SK-N-SH treated with all-trans-retinoic acid at 6 μM for 48 hours (cell line): ENCODE measurements around the gene ADAMTS13.
A peak's percentile ranks its signal among the peaks of the same experiment; 100 is the strongest.
"Not testable (repeated sequence)": the region's sequence is repeated elsewhere in the genome, so short reads cannot be mapped to it uniquely, and the experiment has no call there.

Experiments used
- ATAC-seq: fragments of 200-7000 bp; cut with Tn5 transposase; 3 replicates; pipeline ENCODE4 v1.9.1; 2020; ENCODE audit warnings: mild to moderate bottlenecking, moderate library complexity
- ARNTL ChIP-seq: fragments of 450-650 bp; formaldehyde crosslinking; IDR thresholded peaks from 2 replicates; pipeline ENCODE4 v1.5.0; 2020; ENCODE audit warnings: low read depth, mild to moderate bottlenecking, moderate library complexity, borderline replicate concordance
- BACH2 ChIP-seq: fragments of 250-450 bp; sonication (Bioruptor Pico); IDR thresholded peaks from 2 replicates; pipeline ENCODE4 v1.9.0; 2021; ENCODE audit warnings: mild to moderate bottlenecking, borderline replicate concordance
- CSDC2 ChIP-seq: fragments of 250-450 bp; sonication (Bioruptor Pico); IDR thresholded peaks from 2 replicates; pipeline ENCODE4 v1.5.0; 2020; ENCODE audit warnings: mild to moderate bottlenecking, moderate library complexity
- ESRRG ChIP-seq: fragments of 250-450 bp; sonication (Bioruptor Pico); IDR thresholded peaks from 2 replicates; pipeline ENCODE4 v1.6.1; 2021; ENCODE audit warnings: mild to moderate bottlenecking
- GLIS3 ChIP-seq: fragments of 250-450 bp; sonication (Bioruptor Pico); IDR thresholded peaks from 2 replicates; pipeline ENCODE4 v1.5.0; 2020; ENCODE audit warnings: mild to moderate bottlenecking, moderate library complexity
- OSR1 ChIP-seq: fragments of 250-450 bp; sonication (Bioruptor Pico); IDR thresholded peaks from 2 replicates; pipeline ENCODE4 v1.8.0; 2022; ENCODE audit warnings: moderate library complexity, mild to moderate bottlenecking, inconsistent platforms
- PPARA ChIP-seq: fragments of 250-450 bp; sonication (Bioruptor Pico); IDR thresholded peaks from 2 replicates; pipeline ENCODE4 v1.5.0; 2020; ENCODE audit warnings: mild to moderate bottlenecking, borderline replicate concordance
- RARB ChIP-seq: fragments of 250-450 bp; sonication (Bioruptor Pico); IDR thresholded peaks from 2 replicates; pipeline ENCODE4 v1.8.0; 2021; ENCODE audit warnings: mild to moderate bottlenecking, moderate library complexity
- SNAI2 ChIP-seq: fragments of 250-450 bp; sonication (Bioruptor Pico); IDR thresholded peaks from 2 replicates; pipeline ENCODE4 v1.5.0; 2020; ENCODE audit warnings: mild to moderate bottlenecking, moderate library complexity
- TCF4 ChIP-seq: fragments of 250-450 bp; sonication (Bioruptor Pico); IDR thresholded peaks from 2 replicates; pipeline ENCODE4 v1.8.0; 2021; ENCODE audit warnings: mild to moderate bottlenecking, moderate library complexity, borderline replicate concordance
- TOX ChIP-seq: fragments of 250-450 bp; sonication (Bioruptor Pico); IDR thresholded peaks from 2 replicates; pipeline ENCODE4 v1.8.0; 2021; ENCODE audit warnings: mild to moderate bottlenecking, moderate library complexity, borderline replicate concordance
- ZC3H10 ChIP-seq: fragments of 250-450 bp; sonication (Bioruptor Pico); IDR thresholded peaks from 2 replicates; pipeline ENCODE4 v1.5.1; 2021; ENCODE audit warnings: mild to moderate bottlenecking, moderate library complexity
- ZFP3 ChIP-seq: fragments of 250-450 bp; sonication (Bioruptor Pico); IDR thresholded peaks from 2 replicates; pipeline ENCODE4 v1.5.0; 2020; ENCODE audit warnings: mild to moderate bottlenecking, moderate library complexity
- ZFP30 ChIP-seq: fragments of 450-650 bp; formaldehyde crosslinking; IDR thresholded peaks from 2 replicates; pipeline ENCODE4 v1.5.0; 2022; ENCODE audit warnings: mild to moderate bottlenecking, moderate library complexity
- ZNF565 ChIP-seq: fragments of 450-650 bp; formaldehyde crosslinking; conservative IDR thresholded peaks from 2 replicates; pipeline ENCODE4 v1.5.0; 2020; ENCODE audit warnings: low read depth, mild to moderate bottlenecking, moderate library complexity
- ZNF70 ChIP-seq: fragments of 450-650 bp; formaldehyde crosslinking; IDR thresholded peaks from 2 replicates; pipeline ENCODE4 v1.5.0; 2020; ENCODE audit warnings: mild to moderate bottlenecking, moderate library complexity
- ZNF8 ChIP-seq: fragments of 450-650 bp; formaldehyde crosslinking; IDR thresholded peaks from 2 replicates; pipeline ENCODE4 v1.5.0; 2020; ENCODE audit warnings: mild to moderate bottlenecking, moderate library complexity
- TF ChIP-seq, protein P1 (sequence below): fragments of 250-450 bp; sonication (Bioruptor Pico); IDR thresholded peaks from 2 replicates; pipeline ENCODE4 v1.8.0; 2020; ENCODE audit warnings: mild to moderate bottlenecking, moderate library complexity, borderline replicate concordance
- TF ChIP-seq, protein P2 (sequence below): fragments of 250-450 bp; sonication (Bioruptor Pico); IDR thresholded peaks from 2 replicates; pipeline ENCODE4 v1.5.1; 2020; ENCODE audit warnings: low read depth, mild to moderate bottlenecking, moderate library complexity
- TF ChIP-seq, protein P3 (sequence below): fragments of 250-450 bp; sonication (Bioruptor Pico); IDR thresholded peaks from 2 replicates; pipeline ENCODE4 v1.8.0; 2021; ENCODE audit warnings: low read depth, mild to moderate bottlenecking, moderate library complexity, borderline replicate concordance
- TF ChIP-seq, protein P4 (sequence below): fragments of 250-450 bp; sonication (Bioruptor Pico); IDR thresholded peaks from 2 replicates; pipeline ENCODE4 v1.5.1; 2021; ENCODE audit warnings: mild to moderate bottlenecking, moderate library complexity

ADAMTS13 gene

DNA sequence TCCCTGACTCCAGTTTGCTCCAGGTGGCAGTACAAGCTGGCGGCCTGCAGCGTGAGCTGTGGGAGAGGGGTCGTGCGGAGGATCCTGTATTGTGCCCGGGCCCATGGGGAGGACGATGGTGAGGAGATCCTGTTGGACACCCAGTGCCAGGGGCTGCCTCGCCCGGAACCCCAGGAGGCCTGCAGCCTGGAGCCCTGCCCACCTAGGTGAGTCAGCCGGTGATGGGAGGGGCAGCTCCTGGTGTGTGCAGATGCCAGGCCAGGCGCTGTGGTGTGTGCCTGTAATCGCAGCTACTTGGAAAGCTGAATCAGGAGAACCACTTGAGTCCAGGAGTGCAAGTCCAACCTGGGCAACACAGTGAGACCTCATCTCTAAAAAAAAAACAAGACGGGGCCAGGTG, 27.6 kb downstream of the ADAMTS13 start:
- peak; percentile 30; the same call in 2 of the 3 replicates for ATAC-seq
- TF ChIP-seq, protein P1, sequence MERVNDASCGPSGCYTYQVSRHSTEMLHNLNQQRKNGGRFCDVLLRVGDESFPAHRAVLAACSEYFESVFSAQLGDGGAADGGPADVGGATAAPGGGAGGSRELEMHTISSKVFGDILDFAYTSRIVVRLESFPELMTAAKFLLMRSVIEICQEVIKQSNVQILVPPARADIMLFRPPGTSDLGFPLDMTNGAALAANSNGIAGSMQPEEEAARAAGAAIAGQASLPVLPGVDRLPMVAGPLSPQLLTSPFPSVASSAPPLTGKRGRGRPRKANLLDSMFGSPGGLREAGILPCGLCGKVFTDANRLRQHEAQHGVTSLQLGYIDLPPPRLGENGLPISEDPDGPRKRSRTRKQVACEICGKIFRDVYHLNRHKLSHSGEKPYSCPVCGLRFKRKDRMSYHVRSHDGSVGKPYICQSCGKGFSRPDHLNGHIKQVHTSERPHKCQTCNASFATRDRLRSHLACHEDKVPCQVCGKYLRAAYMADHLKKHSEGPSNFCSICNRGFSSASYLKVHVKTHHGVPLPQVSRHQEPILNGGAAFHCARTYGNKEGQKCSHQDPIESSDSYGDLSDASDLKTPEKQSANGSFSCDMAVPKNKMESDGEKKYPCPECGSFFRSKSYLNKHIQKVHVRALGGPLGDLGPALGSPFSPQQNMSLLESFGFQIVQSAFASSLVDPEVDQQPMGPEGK (CRISPR knock-in tag): no peak
- TF ChIP-seq ARNTL (CRISPR knock-in tag) (no peak), PPARA (CRISPR knock-in tag) (no peak), ZNF70 (CRISPR knock-in tag) (no peak), ESRRG (CRISPR knock-in tag) (no peak), OSR1 (CRISPR knock-in tag) (no peak), ZC3H10 (CRISPR knock-in tag) (no peak), CSDC2 (CRISPR knock-in tag) (no peak), RARB (no peak)
- TF ChIP-seq, protein P2, sequence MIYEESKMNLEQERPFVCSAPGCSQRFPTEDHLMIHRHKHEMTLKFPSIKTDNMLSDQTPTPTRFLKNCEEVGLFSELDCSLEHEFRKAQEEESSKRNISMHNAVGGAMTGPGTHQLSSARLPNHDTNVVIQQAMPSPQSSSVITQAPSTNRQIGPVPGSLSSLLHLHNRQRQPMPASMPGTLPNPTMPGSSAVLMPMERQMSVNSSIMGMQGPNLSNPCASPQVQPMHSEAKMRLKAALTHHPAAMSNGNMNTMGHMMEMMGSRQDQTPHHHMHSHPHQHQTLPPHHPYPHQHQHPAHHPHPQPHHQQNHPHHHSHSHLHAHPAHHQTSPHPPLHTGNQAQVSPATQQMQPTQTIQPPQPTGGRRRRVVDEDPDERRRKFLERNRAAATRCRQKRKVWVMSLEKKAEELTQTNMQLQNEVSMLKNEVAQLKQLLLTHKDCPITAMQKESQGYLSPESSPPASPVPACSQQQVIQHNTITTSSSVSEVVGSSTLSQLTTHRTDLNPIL (CRISPR knock-in tag): no peak
- TF ChIP-seq, all 23 proteins: peak for 0

DNA sequence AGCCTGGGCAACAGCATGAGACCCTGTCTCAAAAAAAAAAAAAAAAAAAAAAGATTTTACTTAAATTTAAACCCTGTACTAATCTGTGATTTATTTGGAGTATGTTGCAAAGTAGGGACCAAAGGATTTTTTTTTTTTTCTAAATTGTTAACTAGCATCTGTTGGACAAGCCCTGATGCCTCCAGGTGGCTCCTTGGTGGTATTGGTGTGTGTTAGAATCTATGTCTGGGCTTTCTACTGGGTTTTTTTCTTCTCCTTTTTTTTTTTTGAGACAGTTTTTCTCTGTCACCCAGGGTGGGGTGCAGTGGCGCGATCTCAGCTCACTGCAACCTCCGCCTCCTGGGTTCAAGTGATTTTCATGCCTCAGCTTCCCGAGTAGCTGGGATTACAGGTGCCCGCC, 29.7 kb downstream of the ADAMTS13 start:
- ATAC-seq: not testable (repeated sequence)

DNA sequence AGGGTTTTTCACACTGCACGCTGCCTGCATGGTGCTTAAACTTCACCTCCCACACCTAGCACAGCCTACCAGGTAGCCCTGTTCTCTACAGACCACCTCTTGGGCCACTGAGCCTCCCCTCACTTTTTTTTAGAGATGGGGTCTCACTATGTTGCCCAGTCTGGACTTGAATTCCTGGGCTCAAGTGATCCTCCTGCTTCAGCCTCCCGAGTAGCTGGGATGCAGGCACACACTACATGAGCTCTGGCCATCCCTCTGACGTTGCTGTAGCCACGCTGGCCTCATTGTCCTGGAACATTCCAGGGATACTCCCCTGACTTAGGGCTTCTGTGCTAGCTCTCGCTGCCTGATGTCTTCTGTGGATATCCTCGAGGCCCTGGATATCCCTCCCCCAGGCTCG, 30.4 kb downstream of the ADAMTS13 start:
- no peak for ATAC-seq
- TF ChIP-seq ZFP3 (CRISPR knock-in tag): no peak
- no peak for TF ChIP-seq RARB
- TF ChIP-seq ZC3H10 (CRISPR knock-in tag): no peak
- no peak for TF ChIP-seq ARNTL (CRISPR knock-in tag)
- TF ChIP-seq GLIS3 (CRISPR knock-in tag): no peak
- TF ChIP-seq ZFP30: no peak
- no peak for TF ChIP-seq ZNF565 (CRISPR knock-in tag)
- no peak for TF ChIP-seq BACH2 (CRISPR knock-in tag)
- TF ChIP-seq, protein P2 (CRISPR knock-in tag): no peak
- no peak for TF ChIP-seq SNAI2
- TF ChIP-seq, protein P1 (CRISPR knock-in tag): no peak
- TF ChIP-seq OSR1 (CRISPR knock-in tag): no peak
- no peak for TF ChIP-seq CSDC2 (CRISPR knock-in tag)
- TF ChIP-seq, protein P3, sequence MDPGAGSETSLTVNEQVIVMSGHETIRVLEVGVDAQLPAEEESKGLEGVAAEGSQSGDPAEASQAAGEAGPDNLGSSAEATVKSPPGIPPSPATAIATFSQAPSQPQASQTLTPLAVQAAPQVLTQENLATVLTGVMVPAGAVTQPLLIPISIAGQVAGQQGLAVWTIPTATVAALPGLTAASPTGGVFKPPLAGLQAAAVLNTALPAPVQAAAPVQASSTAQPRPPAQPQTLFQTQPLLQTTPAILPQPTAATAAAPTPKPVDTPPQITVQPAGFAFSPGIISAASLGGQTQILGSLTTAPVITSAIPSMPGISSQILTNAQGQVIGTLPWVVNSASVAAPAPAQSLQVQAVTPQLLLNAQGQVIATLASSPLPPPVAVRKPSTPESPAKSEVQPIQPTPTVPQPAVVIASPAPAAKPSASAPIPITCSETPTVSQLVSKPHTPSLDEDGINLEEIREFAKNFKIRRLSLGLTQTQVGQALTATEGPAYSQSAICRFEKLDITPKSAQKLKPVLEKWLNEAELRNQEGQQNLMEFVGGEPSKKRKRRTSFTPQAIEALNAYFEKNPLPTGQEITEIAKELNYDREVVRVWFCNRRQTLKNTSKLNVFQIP (CRISPR knock-in tag): no peak
- TF ChIP-seq PPARA (CRISPR knock-in tag): no peak
- no peak for TF ChIP-seq TCF4 (CRISPR knock-in tag)
- no peak for TF ChIP-seq TOX (CRISPR knock-in tag)
- TF ChIP-seq ZNF70 (CRISPR knock-in tag): no peak
- TF ChIP-seq, protein P4, sequence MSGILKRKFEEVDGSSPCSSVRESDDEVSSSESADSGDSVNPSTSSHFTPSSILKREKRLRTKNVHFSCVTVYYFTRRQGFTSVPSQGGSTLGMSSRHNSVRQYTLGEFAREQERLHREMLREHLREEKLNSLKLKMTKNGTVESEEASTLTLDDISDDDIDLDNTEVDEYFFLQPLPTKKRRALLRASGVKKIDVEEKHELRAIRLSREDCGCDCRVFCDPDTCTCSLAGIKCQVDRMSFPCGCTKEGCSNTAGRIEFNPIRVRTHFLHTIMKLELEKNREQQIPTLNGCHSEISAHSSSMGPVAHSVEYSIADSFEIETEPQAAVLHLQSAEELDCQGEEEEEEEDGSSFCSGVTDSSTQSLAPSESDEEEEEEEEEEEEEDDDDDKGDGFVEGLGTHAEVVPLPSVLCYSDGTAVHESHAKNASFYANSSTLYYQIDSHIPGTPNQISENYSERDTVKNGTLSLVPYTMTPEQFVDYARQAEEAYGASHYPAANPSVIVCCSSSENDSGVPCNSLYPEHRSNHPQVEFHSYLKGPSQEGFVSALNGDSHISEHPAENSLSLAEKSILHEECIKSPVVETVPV (CRISPR knock-in tag): no peak
- TF ChIP-seq ZNF8: no peak
- TF ChIP-seq, all 23 proteins: peak for 0
